ENCODE data around the gene SEPTIN5. TPM values are rescaled to one million over a fixed set of nuclear protein-coding genes. Genes with fewer than 3 reads are reported as not detected.

The SEPTIN5 gene
- total and polyA plus RNA-seq, 9 of the 15 experiments (the other 6 are each of a cell fraction or from before 2014, with no cell fraction given), result 0.03 to 195 (median 119) TPM

- TF ChIP-seq ZBTB40 (IDR thresholded peaks at IDR 0.05), result no peak
- peak; percentile 27; the same call in 1 of the 2 replicates for TF ChIP-seq ZBTB40 (CRISPR knock-in tag; IDR thresholded peaks at IDR 0.05)
- no peak for TF ChIP-seq ZNF431 (CRISPR knock-in tag; IDR thresholded peaks at IDR 0.05)
Measured at GRCh38 chr22:19693981-19694670, 20.2 kb upstream of the SEPTIN5 start (continued).
